Peyer's patch (tissue), 4 donors: ENCODE measurements around the gene RASL10B. TPM values are rescaled to one million over a fixed set of nuclear protein-coding genes. Genes with fewer than 3 reads are reported as not detected.

Source experiments
- DNase-seq, 3 donors: peaks; one replicate each; pipeline ENCODE4 v3.0.0-alpha.2; 2017 to 2019
- H3K27ac ChIP-seq, 4 donors: fragments of 200-600 bp; sonication (generic); one replicate each; pipeline ENCODE4 v1.5.1; 2016 to 2019
- H3K27me3 ChIP-seq, 2 donors: fragments of 200-600 bp; sonication (generic); one replicate each; pipeline ENCODE4 v1.5.1; 2019
- H3K36me3 ChIP-seq, 3 donors: fragments of 200-600 bp; sonication (generic); one replicate each; pipeline ENCODE4 v1.5.1; 2016 to 2019
- H3K4me1 ChIP-seq, 4 donors: fragments of 200-600 bp; sonication (generic); one replicate each; pipeline ENCODE4 v1.5.1; 2016 to 2019
- H3K4me3 ChIP-seq, 4 donors: fragments of 200-600 bp; sonication (generic); 1 replicate in 3 of 4; 2 replicates in 1 of 4; pipeline ENCODE4 v1.5.1; 2016 to 2019; ENCODE audit warnings: mild to moderate bottlenecking in 1 of 4
- H3K9me3 ChIP-seq, 4 donors: fragments of 200-600 bp; sonication (generic); one replicate each; pipeline ENCODE4 v1.5.1; 2016 to 2019; ENCODE audit warnings: mild to moderate bottlenecking in 1 of 4
- CTCF ChIP-seq, 6 experiments: fragments of 450-650 bp in 4 of 6; fragments of 200-600 bp in 2 of 6; sonication (generic) in 1 of 6; IDR thresholded peaks; one replicate each; pipeline ENCODE4 v1.5.1; 2017 to 2019; ENCODE audit warnings: antibody characterized with exemption in 6 of 6, mild to moderate bottlenecking in 3 of 6, moderate library complexity in 1 of 6
- POLR2A ChIP-seq, 2 donors: fragments of 450-650 bp; IDR thresholded peaks; one replicate each; pipeline ENCODE4 v1.5.1; 2017; ENCODE audit warnings: antibody characterized with exemption in 2 of 2, mild to moderate bottlenecking in 2 of 2, moderate library complexity in 2 of 2
- total RNA-seq, 4 donors: library from RNA; depleted of rRNA; stranded (reverse); fragments of >200 nt; gene quantifications; one replicate each; pipeline ENCODE4 v1.1.0, GENCODE V29; 2016

RASL10B gene
- total RNA-seq, 4 donors from 2014 or later, result 1.1 TPM; not detected in 2

- DNase-seq, result no peak
- Histone ChIP-seq H3K36me3 (no peaks in the 10 kb centered on the region), H3K4me1 (peaks cover 0 to 12% (median under 1%) of the 10 kb centered on the region in 4 donors), H3K4me3 (no peak overlapping the region), H3K27ac (no peak overlapping the region), H3K27me3 (peaks cover 0 to 5% of the 10 kb centered on the region in 2 donors), H3K9me3 (no peaks in the 10 kb centered on the region)
- no peak for TF ChIP-seq CTCF (IDR thresholded peaks at IDR 0.05)
- TF ChIP-seq POLR2A (IDR thresholded peaks at IDR 0.05), result no peak
Observed at GRCh38 chr17:35736236-35736635, 4.8 kb downstream of the RASL10B start.

DNA sequence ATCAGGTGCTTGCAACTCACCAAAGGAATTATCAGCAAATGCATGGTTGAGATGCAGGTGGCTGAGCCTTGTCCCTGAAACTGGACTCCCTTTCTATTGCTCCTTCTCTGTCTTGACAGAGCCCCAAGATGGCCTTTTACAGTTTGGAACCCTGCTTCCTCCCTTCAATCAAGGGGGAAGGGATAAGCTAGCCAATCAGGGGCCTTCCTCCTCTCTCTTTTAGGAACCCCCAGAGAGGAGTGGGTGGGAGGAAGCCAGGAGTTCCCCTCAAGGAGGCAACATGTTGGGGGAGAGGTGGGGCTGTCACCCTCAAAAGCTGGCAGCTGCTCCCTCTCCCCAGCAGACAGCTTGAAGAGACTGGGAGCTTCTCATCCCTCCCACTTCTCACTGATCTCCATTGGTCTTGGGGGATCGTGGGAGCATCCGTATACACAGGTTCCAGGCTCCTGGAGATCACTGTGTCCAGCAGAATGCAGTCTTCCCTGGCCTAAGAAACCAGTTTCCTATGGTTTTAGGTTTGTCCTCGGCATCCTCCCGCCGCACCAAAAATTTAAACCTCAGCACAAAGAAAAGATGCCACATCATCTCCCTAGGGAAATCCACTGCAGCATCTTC is 7.2 kb downstream of the RASL10B start:
- no peak for TF ChIP-seq POLR2A (IDR thresholded peaks at IDR 0.05)
- DNase-seq, result no peak
- Histone ChIP-seq H3K9me3 (no peaks in the 10 kb centered on the region), H3K36me3 (no peaks in the 10 kb centered on the region), H3K4me1 (peaks cover 0 to 9% (median 0%) of the 10 kb centered on the region in 4 donors), H3K4me3 (no peak overlapping the region), H3K27ac (no peak overlapping the region), H3K27me3 (peaks cover 0 to 10% of the 10 kb centered on the region in 2 donors)

DNA sequence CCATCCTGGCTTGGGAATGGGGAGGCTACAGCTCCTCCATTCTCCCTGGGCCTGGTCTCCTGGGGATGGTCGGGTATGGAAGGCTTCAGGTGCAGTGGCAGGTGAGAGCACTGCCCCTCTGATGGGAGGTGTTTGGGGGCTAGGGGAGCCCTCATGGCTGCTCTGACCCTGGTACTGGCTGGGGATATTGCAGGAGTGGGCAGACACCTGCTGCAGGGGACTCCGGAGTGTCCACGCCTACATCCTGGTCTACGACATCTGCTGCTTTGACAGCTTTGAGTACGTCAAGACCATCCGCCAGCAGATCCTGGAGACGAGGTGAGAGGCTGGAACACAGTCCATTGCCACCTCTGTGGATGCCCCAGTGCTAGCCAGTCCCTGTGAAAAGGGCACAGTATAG is 8.8 kb downstream of the RASL10B start:
- DNase-seq, result no peak
- Histone ChIP-seq H3K36me3 (no peaks in the 10 kb centered on the region), H3K27me3 (peaks cover 0 to 10% of the 10 kb centered on the region in 2 donors), H3K4me3 (no peak overlapping the region), H3K9me3 (no peaks in the 10 kb centered on the region), H3K27ac (no peak overlapping the region), H3K4me1 (peaks cover 0 to 9% (median 0%) of the 10 kb centered on the region in 4 donors)
- TF ChIP-seq POLR2A (IDR thresholded peaks at IDR 0.05), result no peak
- no peak for TF ChIP-seq CTCF (IDR thresholded peaks at IDR 0.05)

GRCh38 chr17:35740997-35741931 is 9.8 kb downstream of the RASL10B start:
- H3K9me3 ChIP-seq, result no peaks in the 10 kb centered on the region
- no peak overlapping the region for H3K27ac ChIP-seq
- DNase-seq, result no peak
- TF ChIP-seq CTCF (IDR thresholded peaks at IDR 0.05), result no peak
- TF ChIP-seq POLR2A (IDR thresholded peaks at IDR 0.05), result no peak
- peak overlapping the region in 3 of 4 donors; percentile 9 to 25 (median 24) for H3K4me3 ChIP-seq
- no peaks in the 10 kb centered on the region for H3K36me3 ChIP-seq
- H3K4me1 ChIP-seq, result peaks cover 0 to 9% (median 0%) of the 10 kb centered on the region in 4 donors
- H3K27me3 ChIP-seq, result peaks cover 0 to 10% of the 10 kb centered on the region in 2 donors

DNA sequence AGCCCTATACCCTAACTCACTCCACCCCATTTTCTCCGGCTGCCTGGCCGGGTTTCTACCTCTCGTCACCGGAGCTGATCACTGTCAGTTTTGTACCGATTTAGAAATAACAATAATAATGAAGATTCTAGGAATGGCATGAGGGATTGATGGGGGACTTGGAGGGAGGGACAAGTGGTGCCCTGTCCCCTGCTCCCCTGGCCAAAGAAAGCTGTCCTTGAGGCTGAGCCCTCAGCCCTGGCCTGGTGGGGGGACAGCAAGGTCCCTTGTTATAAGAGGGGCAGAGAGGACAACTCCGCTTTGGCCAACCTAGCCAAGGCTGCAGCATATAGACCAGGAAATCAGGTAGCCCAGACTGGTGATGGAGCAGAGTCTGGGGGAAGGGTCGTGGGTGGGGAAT is 11.1 kb downstream of the RASL10B start:
- Histone ChIP-seq H3K36me3 (no peaks in the 10 kb centered on the region), H3K27ac (no peak overlapping the region), H3K4me3 (no peak overlapping the region), H3K4me1 (peaks cover 0 to 12% (median 0%) of the 10 kb centered on the region in 4 donors), H3K9me3 (no peaks in the 10 kb centered on the region), H3K27me3 (peaks cover 0 to 10% of the 10 kb centered on the region in 2 donors)
- TF ChIP-seq POLR2A (IDR thresholded peaks at IDR 0.05) (no peak), CTCF (IDR thresholded peaks at IDR 0.05) (no peak)
- no peak for DNase-seq
